ENCODE results near the gene ADGRD2.

GRCh38 chr9:124470306-124470705 is 20.1 kb downstream of the ADGRD2 start:
- no peak for TF ChIP-seq CTCF (IDR thresholded peaks at IDR 0.05)
- TF ChIP-seq POLR2AphosphoS5 (IDR thresholded peaks at IDR 0.05): no peak

Data from breast epithelium (tissue), 3 donors.